Measurements from ENCODE around the gene TRIM7. TPM values are rescaled to one million over a fixed set of nuclear protein-coding genes. Genes with fewer than 3 reads are reported as not detected.
"Not testable (repeated sequence)": the region's sequence is repeated elsewhere in the genome, so short reads cannot be mapped to it uniquely, and the experiment has no call there.

TRIM7 gene
- total RNA-seq, 4 donors from 2014 or later = 3.7 to 12.1 (median 10.6) TPM

DNA sequence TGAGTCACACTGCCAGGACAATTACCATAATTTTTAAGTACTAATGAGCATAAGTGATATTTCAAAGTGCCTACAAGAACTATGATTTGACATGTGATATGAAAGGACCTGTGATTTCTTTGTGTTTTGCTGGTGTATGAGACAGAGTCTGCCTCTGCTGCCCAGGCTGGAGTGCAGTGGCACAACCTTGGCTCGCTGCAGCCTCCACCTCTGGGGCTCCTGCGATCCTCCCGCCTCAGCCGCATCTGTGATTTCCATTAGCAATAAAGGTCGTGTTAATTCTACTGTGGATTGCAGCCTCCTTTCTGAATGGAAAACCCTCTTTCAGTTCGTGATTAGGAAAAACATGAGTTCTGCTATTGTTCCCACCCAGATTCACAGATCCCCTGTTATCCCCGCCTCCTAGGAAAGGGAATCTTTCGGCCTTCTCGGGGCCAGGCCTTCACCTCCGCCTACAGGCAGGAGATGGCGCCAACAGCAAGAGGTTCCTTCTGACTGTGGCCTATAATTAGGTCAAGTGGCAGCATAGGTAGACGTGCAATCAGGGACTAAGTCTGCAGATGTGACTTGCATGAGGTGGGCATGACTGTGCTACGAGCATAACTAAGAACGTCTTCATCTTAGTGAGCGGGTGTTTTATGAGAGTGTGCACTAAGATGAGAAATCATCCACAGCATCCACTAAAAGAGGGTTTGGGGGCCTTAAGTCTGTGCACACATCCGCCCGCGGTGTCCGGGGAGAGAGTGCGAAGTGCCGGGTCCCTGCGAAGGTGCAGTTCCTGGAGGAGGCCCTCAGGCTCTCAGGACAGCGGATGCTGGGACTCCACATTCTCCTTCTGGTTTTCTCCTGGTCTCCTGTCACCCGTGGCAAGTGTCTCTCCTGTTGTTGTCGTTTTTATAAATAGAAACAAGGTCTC is 23.1 kb downstream of the TRIM7 start:
- Histone ChIP-seq H3K9me3 (no peaks in the 10 kb centered on the region), H3K4me3 (no peak overlapping the region), H3K4me1 (peaks cover 0 to 27% (median 1%) of the 10 kb centered on the region in 4 donors), H3K36me3 (no peaks in the 10 kb centered on the region), H3K27me3 (peaks cover 0 to 4% of the 10 kb centered on the region in 2 donors), H3K27ac (peak overlapping the region in 1 of 4 donors; percentile 21)
- DNase-seq (ENCODE audit: low spot score in 2 of 2) = no peak
- TF ChIP-seq, protein P1, sequence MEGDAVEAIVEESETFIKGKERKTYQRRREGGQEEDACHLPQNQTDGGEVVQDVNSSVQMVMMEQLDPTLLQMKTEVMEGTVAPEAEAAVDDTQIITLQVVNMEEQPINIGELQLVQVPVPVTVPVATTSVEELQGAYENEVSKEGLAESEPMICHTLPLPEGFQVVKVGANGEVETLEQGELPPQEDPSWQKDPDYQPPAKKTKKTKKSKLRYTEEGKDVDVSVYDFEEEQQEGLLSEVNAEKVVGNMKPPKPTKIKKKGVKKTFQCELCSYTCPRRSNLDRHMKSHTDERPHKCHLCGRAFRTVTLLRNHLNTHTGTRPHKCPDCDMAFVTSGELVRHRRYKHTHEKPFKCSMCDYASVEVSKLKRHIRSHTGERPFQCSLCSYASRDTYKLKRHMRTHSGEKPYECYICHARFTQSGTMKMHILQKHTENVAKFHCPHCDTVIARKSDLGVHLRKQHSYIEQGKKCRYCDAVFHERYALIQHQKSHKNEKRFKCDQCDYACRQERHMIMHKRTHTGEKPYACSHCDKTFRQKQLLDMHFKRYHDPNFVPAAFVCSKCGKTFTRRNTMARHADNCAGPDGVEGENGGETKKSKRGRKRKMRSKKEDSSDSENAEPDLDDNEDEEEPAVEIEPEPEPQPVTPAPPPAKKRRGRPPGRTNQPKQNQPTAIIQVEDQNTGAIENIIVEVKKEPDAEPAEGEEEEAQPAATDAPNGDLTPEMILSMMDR (IDR thresholded peaks at IDR 0.05) = peak; percentile 54 to 80 (median 68)
- TF ChIP-seq POLR2A (IDR thresholded peaks at IDR 0.05) = no peak
- 53 to 54% methylated on average over 25 of the region's 25 CpGs for WGBS, 2 donors

DNA sequence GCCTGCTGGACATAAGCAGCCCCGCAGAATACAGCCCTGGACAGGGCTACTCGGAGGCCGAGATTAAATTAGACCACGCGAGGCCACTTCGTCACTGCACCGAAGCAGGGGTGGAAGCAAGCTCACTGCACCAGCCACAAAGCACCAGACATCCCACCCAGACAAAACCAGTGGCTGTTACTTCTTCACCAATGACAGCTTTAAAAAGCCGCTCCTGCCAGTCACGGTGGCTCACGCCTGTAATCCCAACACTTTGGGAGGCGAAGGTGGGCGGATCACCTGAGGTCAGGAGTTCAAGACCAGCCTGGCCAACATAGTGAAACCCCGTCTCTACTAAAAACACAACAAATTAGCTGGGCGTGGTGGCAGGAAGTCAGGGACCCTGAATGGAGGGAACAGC is 27.4 kb downstream of the TRIM7 start:
- not testable (repeated sequence) for H3K4me3 ChIP-seq; DNase-seq (ENCODE audit: low spot score in 2 of 2); H3K27ac ChIP-seq; H3K9me3 ChIP-seq; H3K36me3 ChIP-seq
- 64 to 70% methylated on average over 14 of the region's 14 CpGs for WGBS, 2 donors
- Histone ChIP-seq H3K4me1 (peaks cover 0 to 24% (median 0%) of the 10 kb centered on the region in 4 donors), H3K27me3 (peaks cover 0 to 36% of the 10 kb centered on the region in 2 donors)

DNA sequence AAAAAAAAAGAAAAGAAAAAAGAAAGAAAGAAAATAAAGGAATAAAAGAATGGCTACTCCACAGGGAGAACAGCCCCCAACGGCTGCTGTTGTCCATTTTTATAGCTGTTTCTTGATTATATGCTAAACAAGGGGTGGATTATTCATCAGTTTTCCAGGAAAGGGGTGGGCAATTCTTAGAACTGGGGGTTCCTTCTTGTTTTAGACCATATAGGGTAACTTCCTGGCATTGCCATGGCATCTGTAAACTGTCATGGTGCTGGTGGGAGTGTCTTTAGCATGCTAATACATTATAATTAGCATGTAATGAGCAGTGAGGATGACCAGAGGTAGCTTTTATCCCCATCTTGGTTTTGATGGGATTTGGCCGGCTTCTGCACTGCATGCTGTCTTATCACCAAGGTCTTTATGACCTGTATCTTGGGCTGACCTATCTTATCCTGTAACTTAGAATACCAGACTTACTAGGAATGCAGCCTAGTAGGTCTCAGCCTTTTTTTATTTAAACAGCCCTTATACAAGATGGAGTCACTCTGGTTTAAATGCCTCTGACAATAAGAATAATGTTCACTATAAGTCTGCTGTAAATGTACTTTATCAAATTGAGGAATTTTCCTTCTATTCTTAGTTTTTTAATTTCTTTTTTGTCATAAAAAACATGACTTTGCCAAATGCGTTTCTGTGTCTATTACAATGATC is 28.6 kb downstream of the TRIM7 start:
- TF ChIP-seq EP300 (IDR thresholded peaks at IDR 0.05) (no peak), POLR2A (IDR thresholded peaks at IDR 0.05) (no peak)
- TF ChIP-seq, protein P1 (IDR thresholded peaks at IDR 0.05) = no peak
- 58 to 60% methylated on average over 3 of the region's 3 CpGs for WGBS, 2 donors
- peaks cover 0 to 17% (median 0%) of the 10 kb centered on the region in 4 donors for H3K4me1 ChIP-seq
- H3K36me3 ChIP-seq = no peaks in the 10 kb centered on the region
- H3K9me3 ChIP-seq = no peaks in the 10 kb centered on the region
- H3K27me3 ChIP-seq = peaks cover 0 to 48% of the 10 kb centered on the region in 2 donors
- H3K27ac ChIP-seq = no peak overlapping the region
- no peak overlapping the region for H3K4me3 ChIP-seq
- DNase-seq (ENCODE audit: low spot score in 2 of 2) = no peak

DNA sequence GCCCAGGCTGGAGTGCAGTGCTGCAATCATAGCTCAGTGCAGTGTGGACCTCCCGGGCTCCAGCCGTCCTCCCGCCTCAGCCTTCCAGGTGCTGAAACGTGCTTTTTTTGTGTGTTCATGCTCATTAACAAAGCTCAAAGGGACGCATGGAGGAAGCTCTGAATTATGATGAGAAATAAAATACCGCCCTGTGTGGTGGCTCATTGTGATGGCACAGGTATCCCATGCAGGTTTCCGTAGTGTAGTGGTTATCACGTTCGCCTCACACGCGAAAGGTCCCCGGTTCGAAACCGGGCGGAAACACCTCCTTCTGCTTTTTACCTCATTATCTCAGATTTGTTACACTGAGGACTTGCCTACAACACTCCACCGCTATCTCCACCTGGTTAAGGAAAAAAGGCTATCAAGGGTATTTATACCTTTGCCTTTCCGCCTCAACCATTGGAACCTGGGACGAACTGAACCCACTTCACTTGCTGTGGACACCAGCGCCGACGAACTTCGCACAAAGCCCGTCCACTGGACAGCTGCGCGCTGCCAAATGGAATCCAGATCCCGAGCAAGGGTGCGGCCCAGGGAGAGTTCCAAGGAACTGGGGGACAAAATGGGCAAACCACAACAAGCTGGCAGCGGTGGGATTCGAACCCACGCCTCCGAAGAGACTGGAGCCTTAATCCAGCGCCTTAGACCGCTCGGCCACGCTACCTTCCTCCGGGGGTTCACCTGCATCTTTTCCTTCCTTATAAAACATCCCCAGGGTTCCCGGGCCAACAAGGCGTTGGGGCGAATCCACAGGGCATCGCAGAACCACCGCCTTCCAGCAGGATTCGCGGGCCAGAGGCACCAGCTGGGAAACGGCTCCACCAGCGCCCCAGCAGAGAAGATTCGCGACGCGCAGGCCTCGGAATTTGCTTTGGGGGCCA is 31.3 kb downstream of the TRIM7 start:
- H3K36me3 ChIP-seq = no peaks in the 10 kb centered on the region
- H3K27ac ChIP-seq = no peak overlapping the region
- no peak overlapping the region for H3K4me3 ChIP-seq
- TF ChIP-seq, protein P1 (IDR thresholded peaks at IDR 0.05) = no peak
- TF ChIP-seq EP300 (IDR thresholded peaks at IDR 0.05) (no peak), POLR2A (IDR thresholded peaks at IDR 0.05) (no peak)
- 5 to 6% methylated on average over 49 to 50 of the region's 50 CpGs for WGBS, 2 donors
- H3K27me3 ChIP-seq = peaks cover 0 to 75% of the 10 kb centered on the region in 2 donors
- H3K9me3 ChIP-seq = no peaks in the 10 kb centered on the region
- peaks cover 0 to 27% (median 2%) of the 10 kb centered on the region in 4 donors for H3K4me1 ChIP-seq
- DNase-seq (ENCODE audit: low spot score in 2 of 2) = no peak

DNA sequence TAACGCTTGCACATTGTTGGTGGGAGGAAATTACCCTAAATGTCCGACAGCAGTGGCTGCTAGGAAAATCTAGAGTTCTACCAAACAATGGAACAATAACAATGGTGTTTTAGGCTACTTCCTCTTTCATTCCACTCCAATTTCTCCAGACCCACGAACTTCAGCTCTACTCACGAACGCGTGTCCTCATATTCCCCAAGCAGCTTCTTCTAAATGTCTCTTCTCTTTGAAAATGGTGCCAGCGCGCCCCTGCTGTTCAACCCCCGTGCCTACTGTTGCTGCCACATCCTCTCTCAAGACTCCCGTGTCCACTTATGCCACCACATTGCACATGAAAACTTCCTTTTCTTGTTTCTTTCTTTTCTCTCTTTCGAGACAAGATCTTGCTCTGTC is 32.0 kb downstream of the TRIM7 start:
- WGBS, 2 donors = 18 to 21% methylated on average over 11 of the region's 11 CpGs
- Histone ChIP-seq H3K36me3 (no peaks in the 10 kb centered on the region), H3K27ac (no peak overlapping the region), H3K4me3 (no peak overlapping the region), H3K9me3 (no peaks in the 10 kb centered on the region), H3K4me1 (peaks cover 0 to 27% (median 2%) of the 10 kb centered on the region in 4 donors), H3K27me3 (peaks cover 0 to 82% of the 10 kb centered on the region in 2 donors)
- no peak for TF ChIP-seq EP300 (IDR thresholded peaks at IDR 0.05)
- peak in 1 of 2 donors; percentile 34 for DNase-seq (ENCODE audit: low spot score in 2 of 2)
